HG02588 (cell line): ENCODE data around the gene OR11L1.

ENCODE experiments used
- ATAC-seq: cut with Tn5 transposase; IDR thresholded peaks from one replicate; pipeline ENCODE4 v1.9.1; 2021; ENCODE audit warnings: mild to moderate bottlenecking, moderate library complexity; ENCODE audit not compliant: unreplicated experiment

OR11L1 gene

GRCh38 chr1:247841796-247842195 lies at the start of gene OR11L1:
Gene OR11L1 (minus strand): TSS chr1:247841896. CDS start chr1:247841896, 0 bp downstream.
- no peak for ATAC-seq

GRCh38 chr1:247884797-247885413 lies 43.2 kb upstream of the OR11L1 start:
- ATAC-seq, result no peak

DNA sequence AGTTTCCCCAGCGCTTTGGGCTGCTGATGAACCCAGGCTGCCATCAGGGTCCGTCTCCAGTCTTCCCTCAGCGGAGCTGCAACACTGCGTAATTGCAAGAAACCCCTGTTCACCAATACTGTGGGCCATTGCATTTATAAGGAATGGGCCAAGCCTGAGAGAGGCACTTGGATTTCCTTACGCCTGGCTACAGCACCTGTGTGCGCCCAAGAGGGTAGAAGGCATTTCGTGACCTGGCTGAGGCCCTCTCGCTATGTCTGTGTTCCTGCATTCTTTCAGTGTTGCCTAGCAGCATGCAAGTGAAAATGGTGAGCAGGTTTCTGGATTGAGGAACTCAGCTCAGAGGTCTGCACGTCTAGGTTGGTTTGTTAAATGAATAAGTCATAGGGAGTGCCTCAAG lies 41.6 kb upstream of the OR11L1 start:
- ATAC-seq, result no peak

GRCh38 chr1:247865416-247865815 lies 23.7 kb upstream of the OR11L1 start:
- ATAC-seq, result no peak

DNA sequence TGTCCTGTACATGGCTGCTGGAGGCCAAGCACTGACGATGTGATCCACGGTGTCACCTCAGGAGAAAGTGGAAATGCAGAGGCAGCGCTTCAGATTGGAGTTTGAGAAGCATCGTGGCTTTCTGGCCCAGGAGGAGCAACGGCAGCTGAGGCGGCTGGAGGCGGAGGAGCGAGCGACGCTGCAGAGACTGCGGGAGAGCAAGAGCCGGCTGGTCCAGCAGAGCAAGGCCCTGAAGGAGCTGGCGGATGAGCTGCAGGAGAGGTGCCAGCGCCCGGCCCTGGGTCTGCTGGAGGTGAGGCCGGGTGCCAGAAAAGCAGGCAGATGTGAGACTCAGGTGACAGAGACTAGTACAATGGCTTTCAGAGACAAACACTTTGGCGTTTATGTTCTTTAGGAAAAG lies 22.9 kb upstream of the OR11L1 start:
- no peak for ATAC-seq

- ATAC-seq, result no peak
Observed at GRCh38 chr1:247862756-247863155, 21.1 kb upstream of the OR11L1 start.

GRCh38 chr1:247857985-247858619 lies 16.4 kb upstream of the OR11L1 start:
- no peak for ATAC-seq

DNA sequence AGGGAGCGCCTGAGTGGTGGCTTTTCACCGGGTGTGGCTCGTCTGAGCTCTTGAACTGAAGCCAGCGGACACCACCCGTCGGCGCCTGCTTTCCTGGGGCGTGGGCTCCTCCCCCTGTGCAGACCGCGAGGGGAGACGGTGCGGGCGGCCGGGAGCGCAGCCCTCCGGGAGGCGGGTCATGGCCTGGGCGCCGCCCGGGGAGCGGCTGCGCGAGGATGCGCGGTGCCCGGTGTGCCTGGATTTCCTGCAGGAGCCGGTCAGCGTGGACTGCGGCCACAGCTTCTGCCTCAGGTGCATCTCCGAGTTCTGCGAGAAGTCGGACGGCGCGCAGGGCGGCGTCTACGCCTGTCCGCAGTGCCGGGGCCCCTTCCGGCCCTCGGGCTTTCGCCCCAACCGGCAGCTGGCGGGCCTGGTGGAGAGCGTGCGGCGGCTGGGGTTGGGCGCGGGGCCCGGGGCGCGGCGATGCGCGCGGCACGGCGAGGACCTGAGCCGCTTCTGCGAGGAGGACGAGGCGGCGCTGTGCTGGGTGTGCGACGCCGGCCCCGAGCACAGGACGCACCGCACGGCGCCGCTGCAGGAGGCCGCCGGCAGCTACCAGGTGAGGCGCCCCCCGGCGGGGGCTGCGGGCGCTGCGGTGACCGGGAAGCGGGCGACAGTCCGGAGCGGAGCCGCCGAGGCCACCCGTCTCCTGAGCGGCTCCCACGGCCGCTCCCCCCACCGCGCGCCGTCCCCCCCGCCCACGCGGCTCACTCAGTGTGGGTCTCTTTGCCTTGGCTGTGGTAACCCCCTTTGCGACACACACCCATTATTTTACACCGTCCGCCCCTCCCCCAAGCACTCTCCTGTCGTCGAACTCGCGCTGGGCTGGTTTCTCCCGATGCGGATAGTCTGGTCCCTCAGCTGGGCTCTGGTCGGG lies 15.6 kb upstream of the OR11L1 start, which contains the start of gene TRIM58:
TRIM58 (plus strand) TSS at position 119 of the 916 bp plus-strand sequence; CDS start at position 179, 60 bp downstream.
- no peak for ATAC-seq

DNA sequence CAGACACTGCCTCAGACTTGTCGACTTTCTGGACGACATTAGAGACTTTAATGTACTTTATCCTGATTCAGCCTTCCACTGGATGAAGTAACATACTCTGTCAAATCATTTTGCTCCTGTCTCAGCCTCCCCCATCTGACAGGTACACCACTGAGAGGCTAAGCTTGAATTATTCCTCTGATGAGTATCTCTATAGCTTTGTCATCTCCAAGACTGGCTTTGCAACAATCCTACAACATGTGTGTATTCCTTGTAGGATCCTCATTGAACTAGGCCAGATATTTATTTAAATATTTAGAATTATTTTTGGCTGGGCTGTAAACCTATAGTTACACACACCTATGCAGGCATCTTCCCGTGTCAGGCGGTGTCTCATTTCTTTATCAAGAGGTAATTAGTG lies 14.2 kb upstream of the OR11L1 start:
- ATAC-seq, result no peak

- ATAC-seq, result no peak
Observed at GRCh38 chr1:247854899-247855545, 13.3 kb upstream of the OR11L1 start.

- ATAC-seq, result no peak
Observed at GRCh38 chr1:247849616-247850015, 7.9 kb upstream of the OR11L1 start.

DNA sequence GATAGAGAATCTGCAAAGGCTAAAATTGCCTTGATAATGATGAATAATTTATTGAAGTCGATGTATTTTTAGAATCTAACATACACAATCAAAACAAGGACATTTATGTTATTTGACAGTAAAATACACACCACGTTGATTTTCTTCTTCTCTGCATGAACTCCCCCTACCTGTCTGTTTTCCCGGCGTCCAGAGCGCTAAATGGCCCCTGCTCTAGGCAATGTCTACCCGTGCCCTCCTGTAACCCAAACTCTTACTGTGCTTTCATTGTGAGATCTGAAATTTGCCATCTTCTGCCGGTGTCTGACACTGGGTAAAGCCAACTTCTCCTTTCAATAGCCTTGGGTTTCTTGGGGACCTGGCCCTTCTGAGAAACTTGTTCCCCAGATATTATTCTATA lies 6.7 kb upstream of the OR11L1 start:
- no peak for ATAC-seq

- ATAC-seq, result no peak
Observed at GRCh38 chr1:247845693-247846017, 4.0 kb upstream of the OR11L1 start.

GRCh38 chr1:247845011-247845692 lies 3.5 kb upstream of the OR11L1 start:
- no peak for ATAC-seq

GRCh38 chr1:247843411-247843810 lies 1.7 kb upstream of the OR11L1 start:
- ATAC-seq, result no peak

DNA sequence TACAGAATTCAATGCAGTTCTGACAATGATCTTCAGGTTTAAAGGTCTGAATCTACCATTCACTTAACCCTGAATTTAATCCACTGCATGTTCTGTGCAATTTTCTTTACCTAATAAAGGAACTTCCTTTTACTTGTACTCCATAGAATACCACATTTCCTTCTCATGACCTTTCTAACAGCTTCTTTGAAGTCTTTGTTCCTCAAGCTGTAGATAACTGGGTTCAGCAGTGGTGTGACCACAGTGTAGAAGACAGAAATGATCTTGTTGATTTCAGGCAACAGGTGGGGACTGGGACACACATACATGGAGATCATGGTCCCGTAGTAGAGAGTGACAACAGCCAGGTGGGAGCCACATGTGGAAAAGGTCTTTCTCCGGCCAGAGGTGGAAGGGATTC lies 878 bp downstream of the OR11L1 start:
- no peak for ATAC-seq

DNA sequence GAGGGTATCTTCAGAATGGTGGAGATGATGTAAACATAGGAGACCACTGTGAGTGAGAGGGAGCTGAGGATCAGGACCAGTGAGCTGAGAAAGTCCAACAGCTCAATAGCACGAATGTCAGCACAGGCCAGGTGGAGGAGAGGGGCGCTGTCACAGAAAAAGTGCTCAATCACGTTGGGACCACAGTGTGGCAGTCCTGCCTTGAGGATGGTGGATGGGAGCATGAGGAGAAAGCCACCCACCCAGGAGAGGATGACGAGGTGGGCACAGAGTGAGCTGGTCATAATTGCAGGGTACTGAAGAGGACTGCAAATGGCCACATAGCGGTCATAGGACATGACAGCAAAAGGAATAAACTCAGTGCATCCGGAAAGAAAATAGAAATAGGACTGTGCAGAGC lies 8.1 kb downstream of the OR11L1 start:
- no peak for ATAC-seq

- ATAC-seq, result no peak
Observed at GRCh38 chr1:247829656-247830055, 12.0 kb downstream of the OR11L1 start.

DNA sequence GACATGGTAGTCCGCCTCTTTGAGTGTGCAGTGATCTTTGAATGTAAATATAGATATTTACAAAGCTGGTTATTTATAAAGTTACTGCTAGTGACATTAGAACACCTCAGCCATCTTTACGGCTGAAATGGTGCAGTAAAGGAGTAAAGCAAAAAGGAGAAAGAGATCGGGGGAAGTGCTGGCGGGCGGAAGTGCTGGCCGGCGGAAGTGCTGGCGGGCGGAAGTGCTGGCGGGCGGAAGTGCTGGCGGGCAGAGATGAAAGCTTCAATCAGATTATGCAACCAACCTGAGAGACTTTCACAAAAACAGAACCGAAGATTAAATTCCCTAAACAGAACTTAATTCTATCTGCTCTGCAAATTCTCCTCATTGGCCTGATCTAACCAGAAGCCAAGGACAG lies 16.3 kb downstream of the OR11L1 start:
- no peak for ATAC-seq

GRCh38 chr1:247824023-247824422 lies 17.7 kb downstream of the OR11L1 start, which contains the start of gene OR14A16:
Gene OR14A16 (minus strand): TSS chr1:247824119. CDS start chr1:247815729, 8,390 bp downstream.
- ATAC-seq, result no peak

- no peak for ATAC-seq
Observed at GRCh38 chr1:247822060-247822459, 19.6 kb downstream of the OR11L1 start.
